Measurements from ENCODE around the gene FOXL1. TPM values are rescaled to one million over a fixed set of nuclear protein-coding genes. Genes with fewer than 3 reads are reported as not detected.

The FOXL1 gene
- total RNA-seq, 4 donors from 2014 or later, result 0.09 to 1.3 (median 0.43) TPM

- ATAC-seq (ENCODE audit: low FRiP score) (no peak), DNase-seq (ENCODE audit: low spot score) (no peak)
- TF ChIP-seq CTCF (IDR thresholded peaks at IDR 0.05), result no peak
Observed at GRCh38 chr16:86577314-86577971, 906 bp upstream of the FOXL1 start.

GRCh38 chr16:86578611-86579267 lies 390 bp downstream of the FOXL1 start:
- ATAC-seq (ENCODE audit: low FRiP score), result no peak
- no peak for DNase-seq (ENCODE audit: low spot score)
- TF ChIP-seq CTCF (IDR thresholded peaks at IDR 0.05), result no peak

- DNase-seq (ENCODE audit: low spot score) (no peak), ATAC-seq (ENCODE audit: low FRiP score) (no peak)
- no peak for TF ChIP-seq CTCF (IDR thresholded peaks at IDR 0.05)
Observed at GRCh38 chr16:86579268-86580062, 1.1 kb downstream of the FOXL1 start.

- TF ChIP-seq CTCF (IDR thresholded peaks at IDR 0.05), result no peak
- no peak for DNase-seq (ENCODE audit: low spot score)
- no peak for ATAC-seq (ENCODE audit: low FRiP score)
Observed at GRCh38 chr16:86580063-86580790, 1.9 kb downstream of the FOXL1 start.

GRCh38 chr16:86580791-86581170 lies 2.4 kb downstream of the FOXL1 start:
- no peak for TF ChIP-seq CTCF (IDR thresholded peaks at IDR 0.05)
- no peak for DNase-seq (ENCODE audit: low spot score)
- ATAC-seq (ENCODE audit: low FRiP score), result no peak

- ATAC-seq (ENCODE audit: low FRiP score) (no peak), DNase-seq (ENCODE audit: low spot score) (no peak)
- no peak for TF ChIP-seq CTCF (IDR thresholded peaks at IDR 0.05)
Observed at GRCh38 chr16:86581458-86581857, 3.1 kb downstream of the FOXL1 start.

All from omental fat pad (tissue), 4 donors.